ENCODE data around the gene LRMDA.

LRMDA gene

DNA sequence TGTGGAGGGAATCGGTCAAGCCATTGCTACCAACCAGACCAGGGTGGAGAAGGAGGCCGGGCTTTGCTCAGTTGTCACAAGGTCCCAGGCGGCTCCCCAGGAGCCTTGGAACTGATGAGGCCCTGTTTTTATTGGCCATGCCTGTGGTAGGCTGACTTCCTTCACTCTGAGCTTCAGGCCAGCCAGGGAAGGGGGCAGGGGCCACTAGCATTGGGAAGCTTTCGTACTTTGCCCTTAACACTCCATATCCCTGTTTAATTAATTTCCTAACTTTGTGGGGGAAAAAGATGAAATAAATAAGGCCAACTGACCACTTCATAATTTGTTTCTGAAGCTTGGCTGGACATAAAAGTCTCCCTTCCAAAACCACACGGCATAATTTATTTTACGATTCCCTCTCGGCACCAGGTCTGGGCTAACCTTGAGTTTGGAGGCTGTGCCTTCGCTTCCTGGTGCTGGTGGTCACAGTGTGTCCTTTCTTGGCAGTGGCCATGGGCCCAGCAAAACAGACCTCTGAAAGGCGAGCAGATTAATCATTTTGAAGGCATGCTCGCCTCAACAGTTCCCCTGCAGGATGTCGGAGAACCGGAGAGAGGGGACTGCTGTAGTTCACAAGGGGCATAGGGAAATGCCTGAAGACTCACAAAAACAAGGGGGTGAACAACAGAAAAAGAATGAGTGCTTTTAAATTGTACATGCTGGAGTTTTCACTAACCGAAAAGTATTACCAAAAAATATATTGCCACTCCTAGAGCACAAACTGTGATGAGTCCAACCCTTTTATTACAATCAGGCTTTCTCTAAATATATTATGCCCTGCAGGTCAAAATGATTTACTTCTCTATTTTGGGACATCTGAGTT is 966.0 kb downstream of the LRMDA start:
- no peak for DNase-seq

GRCh38 chr10:76398043-76398710 is 966.8 kb downstream of the LRMDA start:
- DNase-seq = no peak

DNA sequence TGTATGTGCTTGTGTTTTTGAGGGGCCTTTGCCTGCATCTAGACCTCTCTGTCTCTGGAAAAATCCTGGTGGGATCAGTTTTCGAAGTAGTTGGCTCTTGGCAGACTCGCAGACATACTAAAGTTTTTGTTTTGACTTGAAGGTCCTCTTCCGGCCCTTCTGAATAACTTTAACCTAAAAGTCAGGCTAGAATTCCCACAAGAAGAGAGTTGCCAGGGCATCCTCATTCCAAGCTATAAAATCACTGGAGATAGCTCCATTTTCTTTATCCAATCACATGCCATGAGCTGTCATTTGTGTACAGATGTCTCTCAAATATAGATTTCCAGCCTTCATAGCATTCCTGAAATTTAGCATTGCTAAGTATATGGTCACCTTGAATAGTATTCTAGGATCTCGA is 967.8 kb downstream of the LRMDA start:
- no peak for DNase-seq

DNA sequence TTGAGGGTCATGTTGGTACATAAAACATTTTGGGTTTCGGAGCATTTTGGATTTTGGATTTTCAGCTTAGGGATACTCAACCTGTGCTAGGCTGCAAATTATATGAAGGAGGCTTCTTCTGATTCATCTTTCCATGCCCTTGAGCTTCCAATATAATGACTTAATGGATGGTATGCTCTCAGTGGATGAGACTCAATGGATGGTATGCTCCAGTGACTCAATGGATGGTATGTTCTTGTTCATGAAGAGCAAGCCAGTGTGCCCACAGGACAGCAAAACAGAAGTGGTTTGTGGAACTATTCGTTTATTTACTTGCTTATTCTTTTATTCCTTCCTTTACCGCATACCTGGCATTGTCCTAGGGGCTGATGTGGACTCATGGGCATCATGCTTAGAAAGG is 969.6 kb downstream of the LRMDA start:
- DNase-seq = no peak

- DNase-seq = peak; percentile 24
These were observed 972.5 kb downstream of the LRMDA start for GRCh38 chr10:76403912-76404311.

- DNase-seq = no peak
These were observed 973.1 kb downstream of the LRMDA start for GRCh38 chr10:76404531-76404930.

DNA sequence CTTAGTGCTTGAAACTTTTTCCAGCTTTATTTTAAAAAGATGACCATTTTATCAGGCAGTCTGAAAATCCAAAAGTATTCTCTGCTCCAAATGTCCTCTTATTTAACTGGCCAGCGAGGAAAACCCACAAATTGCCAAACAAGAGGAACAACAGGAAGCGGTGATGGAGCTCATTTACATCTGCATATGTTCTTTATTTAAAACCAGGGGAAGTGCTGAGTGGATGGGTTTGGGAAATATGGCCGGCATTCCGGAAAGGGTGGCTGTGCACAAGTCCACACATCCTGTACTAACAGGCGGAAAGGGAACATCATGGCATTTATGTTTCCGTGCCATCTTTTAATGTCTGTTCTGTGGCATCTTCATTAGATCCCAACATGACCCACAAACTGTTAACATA is 974.5 kb downstream of the LRMDA start:
- no peak for DNase-seq

DNA sequence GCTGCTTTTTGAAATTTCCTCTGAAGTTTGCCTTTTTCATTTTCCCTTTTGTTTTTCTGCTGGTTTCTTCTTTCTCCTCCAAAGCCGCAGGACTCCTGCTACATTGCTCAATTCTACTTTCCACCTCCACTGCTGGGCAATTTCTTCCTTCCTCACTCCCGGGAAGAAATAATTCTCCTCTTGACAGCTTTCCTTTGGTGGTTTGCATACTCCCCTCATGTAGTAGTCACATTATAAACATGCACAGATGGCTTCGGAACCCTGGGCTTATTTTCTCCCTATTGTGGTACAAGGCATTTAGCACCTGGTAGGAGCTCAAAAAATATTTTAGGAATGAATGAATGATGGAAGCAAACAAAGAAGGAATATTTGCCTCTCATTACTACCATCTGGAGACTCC is 977.2 kb downstream of the LRMDA start:
- no peak for DNase-seq

DNA sequence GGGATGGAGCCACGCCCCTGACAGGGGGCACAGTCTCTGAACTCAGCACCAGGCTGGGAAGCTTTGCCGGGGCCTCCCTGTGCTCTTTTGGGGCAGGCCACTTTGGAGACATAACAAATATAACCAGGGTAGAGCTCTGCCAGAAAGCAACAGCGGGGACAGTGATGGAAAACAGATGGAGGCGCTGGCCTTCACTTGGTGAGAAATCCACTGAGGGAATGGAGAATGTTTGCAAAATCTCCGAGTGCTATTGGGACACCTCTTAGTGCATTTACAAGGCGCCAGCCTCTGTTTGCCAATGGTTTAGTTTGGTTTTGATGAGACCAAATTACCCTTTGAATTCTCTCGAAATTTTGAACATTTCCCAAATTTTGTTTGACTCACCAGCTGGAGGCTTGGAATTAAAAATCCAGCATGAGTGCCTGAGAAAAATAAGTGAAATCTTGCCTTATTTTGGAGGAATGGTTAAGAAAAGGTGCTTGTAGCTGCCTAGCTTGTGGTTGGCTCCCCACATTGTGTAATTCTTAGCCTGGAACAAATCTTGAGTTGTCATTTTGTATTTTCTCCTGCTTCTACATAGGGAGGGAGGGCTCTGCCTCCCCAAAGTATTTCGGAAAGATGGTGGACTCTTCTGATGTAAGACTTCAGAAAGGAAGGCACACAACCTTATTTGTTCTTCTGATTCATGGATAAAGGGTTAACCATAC is 980.5 kb downstream of the LRMDA start:
- DNase-seq = no peak

GRCh38 chr10:76415554-76415953 is 984.1 kb downstream of the LRMDA start:
- no peak for DNase-seq

- DNase-seq = no peak
These were observed 985.2 kb downstream of the LRMDA start for GRCh38 chr10:76416642-76417041.

GRCh38 chr10:76420725-76421124 is 989.3 kb downstream of the LRMDA start:
- no peak for DNase-seq

DNA sequence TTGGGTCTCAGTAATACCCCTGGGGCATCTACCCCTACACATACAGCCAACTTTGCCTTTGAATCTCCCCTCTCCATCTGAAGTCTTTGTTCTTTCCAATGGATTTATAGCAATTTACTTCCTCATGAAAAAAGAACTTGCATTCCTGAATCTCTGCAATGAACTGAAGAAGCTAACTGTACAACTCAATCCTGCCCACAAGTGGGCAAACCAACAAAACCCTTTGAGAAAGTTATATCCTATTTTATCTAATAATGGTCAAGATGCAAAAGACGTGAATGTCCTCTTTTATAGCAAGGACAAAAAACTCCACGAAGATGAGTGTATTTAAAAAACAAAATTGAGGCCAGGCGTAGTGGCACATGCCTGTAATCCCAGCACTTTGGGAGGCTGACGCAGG is 991.3 kb downstream of the LRMDA start:
- no peak for DNase-seq

DNA sequence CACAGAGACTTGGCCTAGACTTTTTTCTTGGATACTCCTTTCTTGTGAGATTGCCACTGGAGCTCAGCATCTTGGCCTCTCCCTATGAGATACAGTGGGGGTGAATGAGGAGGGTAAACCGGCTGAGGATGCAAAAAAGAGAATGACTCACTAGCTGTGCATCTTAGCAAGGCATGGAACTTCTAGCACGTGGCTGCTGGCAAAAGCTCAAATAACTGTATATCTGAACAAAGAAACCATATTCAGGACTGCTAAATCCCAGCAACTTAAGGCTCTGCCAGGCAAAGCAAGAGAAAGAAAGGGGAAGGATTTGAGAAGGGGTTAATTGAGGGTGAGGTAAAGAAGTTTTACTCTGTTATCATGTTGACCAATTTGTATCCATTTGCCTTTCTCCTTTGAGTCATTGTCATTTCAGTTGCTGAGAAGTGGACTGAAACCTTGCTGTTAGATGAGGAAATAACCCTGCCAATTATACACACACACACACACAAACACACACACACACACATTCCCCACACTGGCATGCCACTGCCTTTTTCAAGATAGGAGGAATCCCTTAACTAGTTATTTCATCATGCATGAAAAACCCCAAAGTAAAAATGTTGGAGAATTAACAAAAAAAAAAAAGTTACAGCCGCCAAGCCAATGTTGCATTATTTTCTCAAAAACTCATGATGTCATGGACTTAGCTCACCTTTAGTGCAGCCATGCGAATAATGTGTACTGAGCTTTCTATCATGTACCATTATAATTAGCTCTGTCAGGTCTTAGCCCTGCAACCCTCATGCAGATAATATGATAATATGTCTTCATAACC is 997.3 kb downstream of the LRMDA start:
- no peak for DNase-seq

GRCh38 chr10:76429368-76430060 is 998.1 kb downstream of the LRMDA start:
- DNase-seq = no peak

DNA sequence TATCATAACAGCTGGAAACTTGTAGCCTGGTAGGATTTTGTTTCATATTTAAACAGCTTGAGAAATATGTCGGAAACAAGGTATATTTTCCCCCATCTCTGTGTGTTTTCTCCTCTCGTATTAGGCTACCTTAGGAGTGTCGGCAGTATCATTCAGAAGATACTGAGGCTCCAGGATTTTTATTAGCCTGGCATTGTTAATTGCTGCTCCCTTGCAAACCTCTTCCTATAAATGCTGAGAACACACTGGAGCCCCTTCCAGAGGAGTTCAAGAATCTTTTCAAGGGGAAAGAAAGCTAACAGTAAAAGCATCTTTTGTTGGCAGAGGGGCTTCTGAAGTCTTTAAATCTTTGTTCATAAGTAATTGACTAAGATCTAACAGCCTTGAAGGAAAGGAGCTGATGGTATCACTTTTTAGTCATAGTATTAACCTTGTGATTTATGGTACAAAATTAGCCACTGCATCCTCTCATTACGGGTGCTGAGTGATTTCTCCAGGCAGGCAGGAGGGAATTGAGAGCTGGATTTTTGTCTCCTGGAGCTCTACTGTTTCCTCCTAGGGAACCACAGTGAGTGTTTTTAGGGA is 998.7 kb downstream of the LRMDA start:
- no peak for DNase-seq

- DNase-seq = no peak
These were observed 1000.9 kb downstream of the LRMDA start for GRCh38 chr10:76432016-76433012.

DNA sequence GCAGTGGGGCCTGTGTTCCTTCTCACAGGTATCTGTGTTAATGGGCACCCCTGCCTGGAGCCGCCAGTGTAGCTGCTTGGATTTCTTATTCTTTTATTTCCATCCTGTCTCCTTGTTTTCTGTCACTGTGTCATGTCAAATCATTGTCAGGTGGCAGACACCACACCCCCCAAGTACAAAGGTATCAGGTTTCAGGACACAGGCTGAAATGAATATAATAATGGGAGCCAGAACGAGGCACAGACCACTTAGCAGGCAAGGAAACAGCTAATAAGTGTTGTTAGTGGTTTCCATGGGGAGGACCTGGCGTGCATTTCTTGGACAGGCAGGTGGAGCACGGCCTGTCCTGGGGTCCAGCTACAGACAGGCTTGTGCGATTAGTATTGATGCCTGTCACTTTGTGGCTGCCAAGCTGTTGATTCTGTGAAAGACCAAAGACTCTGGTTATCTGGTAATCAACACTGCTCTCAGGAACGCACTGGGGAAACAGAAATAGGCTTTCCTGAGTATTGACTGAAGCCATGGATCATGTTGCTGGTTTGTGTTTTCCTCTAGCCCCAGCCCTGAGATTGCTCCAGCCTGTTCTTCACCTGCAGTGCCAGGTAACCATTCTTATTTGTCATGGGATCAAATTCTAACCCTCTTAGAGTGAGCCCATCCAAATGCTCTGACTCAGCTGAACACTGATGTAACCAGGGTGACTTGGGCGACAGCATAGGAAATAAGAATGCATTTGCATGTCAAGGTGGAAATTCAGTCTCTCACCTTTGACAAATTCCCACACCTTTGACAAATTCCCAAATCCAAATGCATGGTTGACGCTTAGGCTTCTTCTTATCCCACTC is 1002.0 kb downstream of the LRMDA start:
- no peak for DNase-seq

DNA sequence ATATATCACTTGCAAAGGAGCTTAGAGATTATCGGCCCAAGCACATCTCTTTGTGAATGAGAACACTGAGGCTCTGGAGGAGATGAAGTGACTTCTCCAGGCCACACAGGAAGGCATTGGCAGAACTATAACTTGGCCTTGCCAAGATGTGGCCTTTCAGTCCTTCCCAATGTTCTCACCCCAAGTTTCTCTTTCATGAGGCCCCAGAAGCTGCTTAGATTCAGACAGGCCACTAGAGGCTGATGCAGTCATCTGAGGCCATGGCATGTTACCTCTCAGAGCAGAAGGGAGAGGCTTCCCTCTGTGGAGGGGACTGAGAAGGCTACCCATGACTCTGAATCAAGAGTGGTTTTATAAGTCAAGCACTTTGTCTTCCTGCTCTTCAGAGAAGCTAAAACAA is 1003.7 kb downstream of the LRMDA start:
- peak; percentile 5 for DNase-seq

DNA sequence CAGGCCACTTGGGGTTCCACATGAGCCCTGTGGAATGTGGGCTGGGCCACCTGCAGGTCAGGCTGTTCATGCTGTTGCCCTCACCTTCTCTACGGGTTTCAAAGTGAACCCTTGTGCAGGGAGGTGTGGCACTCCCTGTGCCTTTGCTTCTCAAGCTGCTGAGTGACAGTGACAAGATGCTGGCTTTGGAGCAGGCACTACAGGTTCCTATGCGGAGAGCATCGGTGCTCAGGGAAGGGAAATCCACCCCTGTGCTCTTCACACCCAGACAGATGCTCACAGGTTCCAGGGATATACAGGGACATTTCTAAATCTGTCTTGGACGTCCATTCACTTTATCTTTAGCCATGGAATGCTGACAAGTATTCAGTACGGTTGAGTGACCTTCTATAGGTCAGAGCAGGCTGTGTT is 1005.0 kb downstream of the LRMDA start:
- DNase-seq = no peak

All from hematopoietic multipotent progenitor cell treated with erythropoietin and hydrocortisone succinate and interleukin-3 and kit ligand, for 4 days (in vitro differentiated cells).